Activated naive CD4-positive, alpha-beta T cell treated with anti-CD3 and anti-CD28 coated beads for 36 hours (primary cell): ENCODE data around the gene MACROH2A2. TPM values are rescaled to one million over a fixed set of nuclear protein-coding genes. Genes with fewer than 3 reads are reported as not detected.
"Not testable (repeated sequence)": the region's sequence is repeated elsewhere in the genome, so short reads cannot be mapped to it uniquely, and the experiment has no call there.

Experiments
- CTCF ChIA-PET: fragments of 350-600 bp; sonication (Branson Sonifier 250); formaldehyde crosslinking; loops from one replicate; lab custom pipeline; 2021; ENCODE audit warnings: antibody characterized with exemption; lab: Charles Lee
- DNase-seq: peaks from one replicate; pipeline ENCODE4 v3.0.0-alpha.2; 2020
- H3K27ac Mint-ChIP-seq: one replicate; pipeline ENCODE4 v1.8.0; 2021; ENCODE audit warnings: mild to moderate bottlenecking, mixed read lengths
- H3K27me3 Mint-ChIP-seq: one replicate; pipeline ENCODE4 v1.8.0; 2021; ENCODE audit warnings: low read depth, mixed read lengths
- H3K36me3 Mint-ChIP-seq: one replicate; pipeline ENCODE4 v1.8.0; 2021; ENCODE audit warnings: low read depth, mixed read lengths
- H3K4me1 Mint-ChIP-seq: one replicate; pipeline ENCODE4 v1.8.0; 2021; ENCODE audit warnings: low read depth, mixed read lengths
- H3K4me3 Mint-ChIP-seq: one replicate; pipeline ENCODE4 v1.8.0; 2021; ENCODE audit warnings: mild to moderate bottlenecking, moderate library complexity, mixed read lengths
- H3K9me3 Mint-ChIP-seq: one replicate; pipeline ENCODE4 v1.8.0; 2021; ENCODE audit warnings: mixed read lengths
- intact Hi-C: fragments of 100-400 bp; cut with micrococcal nuclease; formaldehyde crosslinking; loops from one replicate; pipeline ENCODE4 v1.15.1; 2023
- total RNA-seq, 2 experiments: library from RNA; stranded (reverse); gene quantifications; one replicate each; pipeline ENCODE4 v1.2.3, GENCODE V29; 2021

Gene MACROH2A2
- total RNA-seq, 2 experiments from 2014 or later, result 2.7 to 3.2 TPM

DNA sequence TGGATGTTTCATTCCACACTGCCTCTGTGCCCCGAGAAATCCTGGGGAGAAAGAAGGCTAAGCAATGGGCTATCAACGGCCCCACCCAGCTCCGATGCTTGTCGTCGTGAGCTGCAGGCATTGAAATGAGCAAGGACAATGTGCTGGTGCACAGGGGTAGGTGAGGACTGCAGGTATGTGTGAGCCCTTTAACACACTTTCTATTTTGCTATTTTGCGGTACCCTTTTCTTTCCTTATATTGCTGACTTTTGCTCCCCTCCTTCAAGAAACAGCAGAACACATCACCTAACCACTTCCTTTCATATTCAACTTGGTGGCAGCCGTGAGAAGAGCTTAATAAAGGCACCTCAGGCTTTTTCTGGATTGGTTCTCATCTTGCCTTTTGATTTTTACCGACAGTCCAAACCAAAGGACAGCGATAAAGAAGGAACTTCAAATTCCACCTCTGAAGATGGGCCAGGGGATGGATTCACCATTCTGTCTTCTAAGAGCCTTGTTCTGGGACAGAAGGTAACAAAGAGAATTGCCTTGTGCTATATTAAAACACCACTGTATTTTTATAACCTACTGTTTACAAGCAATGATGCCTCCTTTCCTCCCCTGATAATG, 40.8 kb downstream of the MACROH2A2 start:
- CTCF ChIA-PET, result interaction anchor here (0.7 to 6.1 kb wide), 7 partner anchors 8 to 500 kb away, joined by 3 to 46 read pairs (median 4); partner anchors contain the start of gene TYSND1
- Mint-ChIP-seq H3K4me3 (peak overlapping the region; percentile 74), H3K4me1 (peaks cover 32% of the 10 kb centered on the region), H3K9me3 (no peaks in the 10 kb centered on the region), H3K36me3 (peaks cover 3% of the 10 kb centered on the region), H3K27ac (peak overlapping the region; percentile 73), H3K27me3 (no peaks in the 10 kb centered on the region)
- DNase-seq, result peak; percentile 52
- intact Hi-C loops, result loop anchor here (2.0 to 5.0 kb wide), 4 partner anchors 69 to 269 kb away; partner anchors contain the start of gene SAR1A

DNA sequence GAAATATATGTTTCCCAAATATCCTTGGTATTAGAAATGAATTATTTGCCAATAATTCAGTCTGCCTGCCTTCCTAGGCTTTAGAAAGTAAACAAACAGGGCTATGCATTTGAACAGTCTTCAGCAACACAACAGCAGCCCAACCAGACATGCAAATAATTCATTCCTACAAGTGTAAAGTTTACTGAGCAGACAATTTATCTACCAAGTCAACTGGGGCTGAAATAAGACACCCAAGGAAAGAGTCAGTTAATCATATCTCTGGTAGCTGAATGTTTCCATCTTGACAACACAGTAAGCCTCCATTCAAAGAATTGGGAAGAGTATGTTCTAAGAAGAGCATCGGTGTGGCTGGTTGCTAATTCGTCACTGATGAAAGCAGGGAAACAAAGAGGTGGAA, 41.6 kb downstream of the MACROH2A2 start:
- no peak overlapping the region for H3K4me3 Mint-ChIP-seq
- no peak overlapping the region for H3K27ac Mint-ChIP-seq
- CTCF ChIA-PET, result interaction anchor here (0.6 to 6.1 kb wide), 9 partner anchors 9 to 270 kb away, joined by 3 to 46 read pairs (median 6); partner anchors contain the start of gene TYSND1
- intact Hi-C loops, result loop anchor here (5.0 kb wide), 2 partner anchors 178 to 268 kb away; no protein-coding TSS in a partner anchor
- peaks cover 32% of the 10 kb centered on the region for H3K4me1 Mint-ChIP-seq
- no peaks in the 10 kb centered on the region for H3K9me3 Mint-ChIP-seq
- H3K36me3 Mint-ChIP-seq, result peaks cover 4% of the 10 kb centered on the region
- no peak for DNase-seq
- H3K27me3 Mint-ChIP-seq, result no peaks in the 10 kb centered on the region

DNA sequence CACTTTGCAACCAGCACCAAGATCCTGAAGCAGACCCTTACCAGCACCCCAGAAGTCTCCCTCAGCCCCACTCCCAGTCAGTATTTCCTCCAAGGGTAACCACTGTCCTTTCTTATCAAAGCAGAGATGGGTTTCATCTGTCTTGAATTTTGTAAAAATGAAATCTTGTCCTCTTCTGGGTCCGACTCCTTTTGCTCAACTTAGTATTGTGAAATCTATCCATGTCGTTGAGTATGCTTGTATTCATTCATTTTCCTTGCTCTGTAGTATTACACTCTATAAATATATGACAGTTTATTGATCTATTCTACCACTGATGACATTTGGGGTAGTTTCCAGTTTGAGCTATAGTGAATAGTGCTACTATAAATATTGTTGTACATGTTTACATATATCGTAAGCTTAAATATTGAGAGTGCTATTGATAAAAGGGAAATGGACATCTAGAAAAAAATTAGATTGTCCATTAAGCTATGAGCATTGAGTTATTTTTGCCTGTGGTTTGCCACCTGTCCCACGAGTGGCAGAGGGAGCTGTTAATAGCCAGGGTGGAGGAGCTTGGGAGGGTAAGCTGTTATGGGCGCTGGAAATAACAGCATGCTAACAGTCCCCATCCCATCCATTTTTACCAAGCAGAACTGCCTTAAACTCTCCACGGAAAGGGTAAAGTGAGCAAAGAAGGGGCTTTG, 43.5 kb downstream of the MACROH2A2 start:
- peaks cover 32% of the 10 kb centered on the region for H3K4me1 Mint-ChIP-seq
- intact Hi-C loops, result no loop called here
- peaks cover 9% of the 10 kb centered on the region for H3K36me3 Mint-ChIP-seq
- H3K27ac Mint-ChIP-seq, result no peak overlapping the region
- no peaks in the 10 kb centered on the region for H3K27me3 Mint-ChIP-seq
- no peaks in the 10 kb centered on the region for H3K9me3 Mint-ChIP-seq
- no peak overlapping the region for H3K4me3 Mint-ChIP-seq
- no peak for DNase-seq
- CTCF ChIA-PET, result interaction anchor here (1.0 to 6.1 kb wide), 4 partner anchors 11 to 177 kb away, joined by 3 to 46 read pairs (median 6); partner anchors contain the start of gene TYSND1

DNA sequence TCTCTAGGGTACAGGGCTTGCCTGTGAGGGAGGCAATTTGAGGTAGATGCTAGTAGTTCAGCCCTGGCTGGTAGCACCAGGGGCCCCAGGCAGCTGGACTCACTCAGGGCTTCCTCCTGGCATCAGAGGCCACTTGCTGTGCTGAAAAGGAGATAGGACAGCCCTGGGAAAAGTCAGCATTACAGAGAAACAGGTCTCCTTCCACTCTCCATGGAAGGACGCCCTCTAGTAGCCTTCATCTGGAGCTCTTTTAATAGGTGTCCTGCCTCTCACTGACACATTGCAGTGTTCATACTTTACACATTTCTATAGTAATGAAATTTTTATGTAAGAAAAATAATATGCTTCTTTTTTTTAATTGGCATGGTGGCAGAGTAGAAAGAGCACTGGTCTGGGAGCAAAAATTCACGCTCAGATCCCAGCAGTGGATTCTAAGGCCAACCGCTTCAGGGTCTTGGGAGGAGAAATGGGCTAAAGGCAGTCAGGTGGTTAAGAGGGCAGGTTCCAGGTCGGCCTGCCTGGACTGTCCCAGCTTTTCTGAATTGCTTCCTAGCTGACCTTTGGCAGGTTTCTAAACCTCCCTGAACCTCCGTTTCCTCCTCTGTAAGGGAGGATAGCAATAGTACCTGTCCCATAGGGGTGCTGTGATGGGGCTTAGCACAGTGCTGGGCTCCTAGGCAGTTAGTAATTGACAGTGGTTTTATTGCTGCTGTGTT, 44.2 kb downstream of the MACROH2A2 start:
- H3K4me1 Mint-ChIP-seq, result peaks cover 29% of the 10 kb centered on the region
- no peaks in the 10 kb centered on the region for H3K9me3 Mint-ChIP-seq
- no peak for DNase-seq
- H3K27ac Mint-ChIP-seq, result no peak overlapping the region
- no peak overlapping the region for H3K4me3 Mint-ChIP-seq
- H3K27me3 Mint-ChIP-seq, result no peaks in the 10 kb centered on the region
- intact Hi-C loops, result no loop called here
- H3K36me3 Mint-ChIP-seq, result peaks cover 12% of the 10 kb centered on the region
- CTCF ChIA-PET, result interaction anchor here (1.0 to 6.1 kb wide), 4 partner anchors 10 to 50 kb away, joined by 3 to 46 read pairs (median 16); partner anchors contain the start of gene TYSND1

DNA sequence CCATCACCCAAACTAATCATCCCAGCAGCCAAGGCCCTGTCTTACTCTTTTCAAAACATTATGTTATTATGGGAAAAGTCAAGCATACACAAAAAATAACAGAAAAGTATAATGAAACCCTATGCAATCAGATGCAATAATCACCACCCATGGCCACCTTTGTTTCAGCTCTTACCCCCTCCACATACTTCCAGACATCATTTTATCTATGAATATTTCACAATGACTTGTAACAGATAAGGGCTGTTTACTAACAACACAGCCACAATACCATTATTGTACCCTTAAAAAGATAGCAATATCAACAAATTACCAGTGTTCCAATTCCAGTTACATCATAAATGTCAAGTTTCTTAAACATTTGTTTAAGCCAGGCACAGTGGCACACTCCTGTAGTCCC, 44.8 kb downstream of the MACROH2A2 start:
- Mint-ChIP-seq H3K27me3 (no peaks in the 10 kb centered on the region), H3K4me3 (no peak overlapping the region), H3K9me3 (no peaks in the 10 kb centered on the region), H3K36me3 (peaks cover 12% of the 10 kb centered on the region), H3K27ac (no peak overlapping the region), H3K4me1 (peaks cover 23% of the 10 kb centered on the region)
- intact Hi-C loops, result no loop called here
- CTCF ChIA-PET, result interaction anchor here (2.8 to 4.9 kb wide), 2 partner anchors 19 to 49 kb away, joined by 8 to 23 read pairs; partner anchors contain the start of gene TYSND1
- DNase-seq, result no peak

DNA sequence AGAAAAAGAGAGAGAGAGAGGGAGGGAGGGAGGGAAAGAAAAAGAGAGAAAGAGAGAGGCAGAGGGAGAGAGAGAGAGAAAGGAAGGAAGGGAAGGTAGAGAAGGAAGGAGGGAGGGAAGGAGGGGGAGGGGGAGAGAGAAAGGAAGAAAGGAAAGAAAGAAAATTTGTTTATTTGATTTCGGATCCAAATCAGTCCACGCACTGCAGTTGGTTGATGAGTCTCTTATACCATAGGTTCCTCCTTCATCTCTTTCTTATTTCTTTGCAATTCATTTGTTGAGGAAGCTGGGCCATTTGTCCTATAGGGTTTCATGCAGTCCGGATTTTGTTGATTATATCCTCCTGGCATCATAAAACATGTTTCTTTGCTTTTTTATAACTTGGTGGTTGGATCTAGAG, 45.6 kb downstream of the MACROH2A2 start:
- Mint-ChIP-seq H3K9me3 (no peaks in the 10 kb centered on the region), H3K4me3 (no peak overlapping the region), H3K27me3 (no peaks in the 10 kb centered on the region), H3K36me3 (peaks cover 12% of the 10 kb centered on the region), H3K27ac (no peak overlapping the region), H3K4me1 (peaks cover 19% of the 10 kb centered on the region)
- no peak for DNase-seq
- intact Hi-C loops, result no loop called here
- CTCF ChIA-PET, result interaction anchor here (2.8 to 4.9 kb wide), 2 partner anchors 18 to 48 kb away, joined by 8 to 23 read pairs; partner anchors contain the start of gene TYSND1

DNA sequence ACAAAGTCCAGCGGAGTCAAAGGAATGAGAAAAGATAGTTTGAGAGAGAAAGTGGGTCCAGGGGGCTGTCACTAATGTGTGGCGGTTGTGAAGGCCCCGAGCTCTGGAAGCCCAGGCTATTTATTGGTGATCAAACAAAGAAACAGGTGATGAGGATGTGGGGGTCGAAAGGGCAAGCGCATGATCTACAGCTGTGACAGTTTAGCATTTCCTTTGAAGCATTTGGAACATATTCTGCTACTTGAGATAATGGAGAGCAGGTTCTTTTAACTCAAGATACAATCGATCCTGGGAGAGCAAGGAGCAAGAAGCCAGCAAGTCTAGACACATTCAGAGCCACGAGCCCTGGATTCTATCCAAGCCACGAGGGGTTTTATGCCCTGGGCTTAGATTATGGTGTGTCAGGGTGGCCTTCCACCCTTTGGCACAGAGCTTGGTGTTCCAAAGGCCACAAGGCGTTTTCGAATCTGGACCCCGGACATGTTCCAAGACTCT, 48.5 kb downstream of the MACROH2A2 start:
- not testable (repeated sequence) for H3K36me3 Mint-ChIP-seq

DNA sequence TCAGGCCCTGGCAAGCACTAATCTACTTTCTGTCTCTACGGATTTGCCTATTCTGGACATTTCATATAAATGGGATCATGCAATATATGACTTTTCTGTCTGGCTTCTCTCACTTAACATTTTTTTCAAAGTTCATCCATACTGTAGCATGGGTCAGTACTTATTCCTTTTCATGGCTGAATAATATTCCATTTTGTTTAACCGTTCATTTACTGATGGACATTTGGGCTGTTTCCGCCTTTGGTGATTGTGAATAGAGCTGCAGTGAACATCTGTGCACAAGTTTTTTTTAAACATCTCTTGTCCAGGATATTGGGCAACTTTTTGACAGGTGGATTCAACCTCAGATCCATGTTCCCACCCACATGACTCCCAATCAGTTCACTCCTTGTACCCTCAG, 49.0 kb downstream of the MACROH2A2 start:
- Mint-ChIP-seq H3K36me3 (peaks cover 9% of the 10 kb centered on the region), H3K27ac (no peak overlapping the region), H3K4me3 (no peak overlapping the region), H3K27me3 (no peaks in the 10 kb centered on the region), H3K9me3 (no peaks in the 10 kb centered on the region), H3K4me1 (no peaks in the 10 kb centered on the region)
- CTCF ChIA-PET, result interaction anchor here (1.1 to 4.9 kb wide), 2 partner anchors 14 to 45 kb away, joined by 3 to 23 read pairs; partner anchors contain the start of gene TYSND1
- intact Hi-C loops, result no loop called here
- no peak for DNase-seq

More for the DNA sequence above, 48.5 kb downstream of the MACROH2A2 start:
- DNase-seq, H3K4me3 Mint-ChIP-seq, intact Hi-C loops, H3K27me3 Mint-ChIP-seq, H3K4me1 Mint-ChIP-seq, H3K27ac Mint-ChIP-seq, H3K9me3 Mint-ChIP-seq: not testable (repeated sequence)
- CTCF ChIA-PET, result interaction anchor here (1.1 to 4.9 kb wide), 2 partner anchors 15 to 46 kb away, joined by 3 to 23 read pairs; partner anchors contain the start of gene TYSND1

DNA sequence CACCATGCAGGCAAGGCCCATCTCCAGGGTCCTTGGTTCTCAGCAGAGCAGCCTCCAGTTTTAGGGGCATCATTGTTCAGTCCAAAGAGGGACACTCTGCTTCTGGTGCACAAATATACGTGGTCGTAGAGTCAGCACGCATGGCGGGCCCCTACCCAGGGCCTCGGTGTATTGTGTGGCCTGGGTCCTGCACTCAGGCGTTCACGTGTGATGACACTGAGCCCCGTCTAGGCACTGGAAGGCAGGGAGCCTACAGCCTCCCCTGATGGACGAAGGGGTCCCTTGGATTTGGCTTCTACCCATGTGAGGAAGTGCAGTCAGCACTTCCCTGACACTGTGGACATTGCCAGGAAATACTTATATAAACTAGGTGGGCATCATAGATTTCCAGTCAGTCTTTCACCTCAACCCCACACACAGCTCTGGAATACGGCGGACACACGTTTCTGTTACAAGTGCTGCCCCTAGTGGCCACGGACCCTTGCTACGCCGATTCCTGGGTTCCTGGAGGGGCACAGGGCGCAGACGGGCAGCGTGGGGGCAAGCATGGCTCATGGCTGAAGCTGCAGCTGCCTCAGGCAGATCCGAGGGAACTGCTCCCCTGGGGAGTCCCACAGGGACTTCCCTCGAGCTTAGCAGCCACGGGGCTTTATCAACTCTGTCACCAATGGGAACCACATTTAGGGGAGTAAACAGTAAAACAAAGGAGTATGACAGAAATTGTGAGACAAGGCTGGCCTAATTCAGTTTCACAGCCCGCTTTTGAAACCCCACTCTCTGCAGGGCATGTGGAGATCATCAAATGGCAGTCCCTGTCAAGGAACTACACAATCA, 54.5 kb downstream of the MACROH2A2 start:
- Mint-ChIP-seq H3K27me3 (no peaks in the 10 kb centered on the region), H3K4me3 (no peak overlapping the region), H3K27ac (no peak overlapping the region), H3K4me1 (no peaks in the 10 kb centered on the region), H3K9me3 (no peaks in the 10 kb centered on the region), H3K36me3 (peaks cover 2% of the 10 kb centered on the region)
- CTCF ChIA-PET, result interaction anchor here (0.8 to 2.4 kb wide), 3 partner anchors 10 to 39 kb away, joined by 3 to 12 read pairs (median 9); partner anchors contain the start of gene TYSND1
- intact Hi-C loops, result no loop called here
- DNase-seq, result no peak

DNA sequence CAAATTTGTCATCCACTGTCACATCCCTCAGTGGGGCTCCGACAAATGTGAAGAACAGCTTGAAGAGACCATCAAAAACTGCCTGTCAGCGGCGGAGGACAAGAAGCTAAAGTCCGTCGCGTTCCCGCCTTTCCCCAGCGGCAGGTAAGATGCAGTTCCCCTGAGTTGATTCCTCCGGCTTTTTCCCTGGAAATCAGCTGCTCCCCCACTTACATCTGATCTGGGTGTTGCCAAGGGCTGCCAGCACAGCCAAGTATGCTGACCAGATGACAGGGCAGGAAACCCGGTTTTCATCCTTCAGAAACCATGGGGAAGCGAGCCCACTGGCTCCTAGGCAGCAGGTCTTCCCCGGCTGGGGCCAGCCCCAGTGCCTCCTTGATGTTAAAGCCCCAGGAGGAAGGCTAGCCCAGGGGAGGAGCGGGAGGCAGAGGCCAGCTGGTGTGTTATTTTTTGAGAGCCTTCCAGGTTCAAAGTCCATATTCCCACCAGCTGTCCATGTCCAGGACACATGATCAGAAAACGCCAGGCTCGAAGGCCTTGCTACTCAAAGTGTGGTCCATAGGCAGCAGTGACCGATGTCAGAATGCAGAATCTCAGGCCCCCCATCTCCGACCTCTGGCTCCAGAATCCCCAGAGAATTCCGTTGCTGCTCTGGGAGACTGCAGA, 56.6 kb downstream of the MACROH2A2 start:
- no peak for DNase-seq
- no peaks in the 10 kb centered on the region for H3K27me3 Mint-ChIP-seq
- peaks cover 6% of the 10 kb centered on the region for H3K36me3 Mint-ChIP-seq
- no peaks in the 10 kb centered on the region for H3K4me1 Mint-ChIP-seq
- CTCF ChIA-PET, result interaction anchor here (0.6 to 0.9 kb wide), 2 partner anchors 21 kb away, joined by 3 read pairs; no protein-coding TSS in a partner anchor
- intact Hi-C loops, result no loop called here
- no peaks in the 10 kb centered on the region for H3K9me3 Mint-ChIP-seq
- no peak overlapping the region for H3K27ac Mint-ChIP-seq
- H3K4me3 Mint-ChIP-seq, result no peak overlapping the region

DNA sequence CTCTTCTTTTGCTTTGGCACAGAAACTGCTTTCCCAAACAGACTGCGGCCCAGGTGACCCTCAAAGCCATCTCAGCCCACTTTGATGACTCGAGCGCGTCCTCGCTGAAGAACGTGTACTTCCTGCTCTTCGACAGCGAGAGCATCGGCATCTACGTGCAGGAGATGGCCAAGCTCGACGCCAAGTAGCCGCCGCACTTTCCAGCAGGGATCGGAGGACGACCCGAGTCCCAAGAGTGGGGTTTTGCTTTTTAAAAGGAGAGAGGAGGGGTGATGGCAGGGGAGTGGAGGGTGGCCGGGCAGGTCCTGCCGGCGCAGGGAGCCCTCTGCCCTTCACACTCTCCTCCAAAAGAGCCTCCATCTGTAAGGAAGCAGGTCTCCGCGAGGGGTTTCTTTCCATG, 58.9 kb downstream of the MACROH2A2 start:
- intact Hi-C loops, result no loop called here
- Mint-ChIP-seq H3K27me3 (no peaks in the 10 kb centered on the region), H3K27ac (no peak overlapping the region), H3K9me3 (no peaks in the 10 kb centered on the region), H3K36me3 (peaks cover 6% of the 10 kb centered on the region), H3K4me3 (no peak overlapping the region), H3K4me1 (peaks cover 5% of the 10 kb centered on the region)
- CTCF ChIA-PET, result no interaction called here
- no peak for DNase-seq
